Right renal pelvis (tissue), 4 donors: ENCODE measurements around the gene ZNF491. TPM values are rescaled to one million over a fixed set of nuclear protein-coding genes. Genes with fewer than 3 reads are reported as not detected.
"Not testable (repeated sequence)": the region's sequence is repeated elsewhere in the genome, so short reads cannot be mapped to it uniquely, and the experiment has no call there.

Source experiments
- DNase-seq, 4 donors: peaks; one replicate each; pipeline ENCODE4 v3.0.0-alpha.2; 2013; ENCODE audit warnings: low read depth in 4 of 4, low spot score in 3 of 4, missing footprints in 1 of 4
- polyA plus RNA-seq, 4 donors: library from polyadenylated mRNA; unstranded; fragments of 120-200 nt; gene quantifications; one replicate each; pipeline ENCODE4 v1.2.1, GENCODE V29; 2013; ENCODE audit not compliant: insufficient read length in 4 of 4

ZNF491 gene
- polyA plus RNA-seq, 4 donors, result 3.2 to 5.0 (median 4.0) TPM

DNA sequence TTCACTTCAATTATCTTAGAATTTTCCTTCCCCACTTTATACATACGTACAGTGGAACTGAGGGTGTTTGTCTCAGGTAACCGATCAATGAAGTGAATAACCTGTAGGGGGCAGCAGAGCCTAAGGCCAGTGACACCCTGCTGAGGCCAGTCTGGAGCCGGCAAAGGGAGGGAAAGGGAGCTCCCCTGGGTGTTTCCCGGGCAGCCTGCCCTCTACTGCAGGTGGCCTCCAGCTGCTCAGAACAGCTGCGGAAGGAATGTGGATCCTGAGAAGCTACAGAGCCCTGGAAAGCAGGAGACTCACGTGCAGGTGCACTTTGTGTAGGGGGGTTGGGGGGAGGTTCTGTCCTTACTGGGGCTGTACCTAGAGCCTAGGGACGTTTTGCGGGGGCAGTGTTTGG is 832 bp upstream of the ZNF491 start:
- DNase-seq, result peak; percentile 78 to 87 (median 83)

DNA sequence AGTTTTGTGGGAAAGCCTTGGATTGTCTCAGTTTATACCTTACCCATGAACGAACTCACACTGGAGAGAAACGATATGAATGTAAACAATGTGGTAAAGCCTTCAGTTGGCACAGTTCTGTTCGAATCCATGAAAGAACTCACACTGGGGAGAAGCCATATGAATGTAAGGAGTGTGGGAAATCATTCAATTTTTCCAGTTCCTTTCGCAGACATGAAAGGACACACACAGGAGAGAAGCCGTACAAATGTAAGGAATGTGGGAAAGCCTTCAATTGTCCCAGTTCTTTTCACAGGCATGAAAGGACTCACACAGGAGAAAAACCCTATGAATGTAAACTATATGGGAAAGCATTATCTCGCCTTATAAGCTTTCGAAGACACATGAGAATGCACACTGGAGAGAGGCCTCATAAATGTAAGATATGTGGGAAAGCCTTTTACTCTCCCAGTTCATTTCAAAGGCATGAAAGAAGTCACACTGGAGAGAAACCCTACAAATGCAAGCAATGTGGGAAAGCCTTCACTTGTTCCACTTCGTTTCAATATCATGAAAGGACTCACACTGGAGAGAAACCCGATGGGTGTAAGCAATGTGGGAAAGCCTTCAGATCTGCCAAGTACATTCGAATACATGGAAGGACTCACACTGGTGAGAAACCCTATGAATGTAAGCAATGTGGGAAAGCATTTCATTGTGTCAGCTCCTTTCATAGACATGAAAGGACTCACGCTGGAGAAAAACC is 8.2 kb downstream of the ZNF491 start:
- no peak for DNase-seq

DNA sequence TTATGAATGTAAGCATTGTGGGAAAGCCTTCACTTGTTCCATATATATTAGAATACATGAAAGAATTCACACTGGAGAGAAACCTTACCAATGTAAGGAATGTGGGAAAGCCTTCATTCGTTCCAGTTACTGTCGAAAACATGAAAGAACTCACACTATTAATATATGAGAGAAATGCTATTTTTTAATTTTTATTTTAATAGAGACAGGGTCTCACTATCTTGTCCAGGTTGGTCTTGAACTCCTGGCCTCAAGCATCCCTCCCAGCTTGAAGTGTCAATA is 8.7 kb downstream of the ZNF491 start:
- no peak for DNase-seq

DNA sequence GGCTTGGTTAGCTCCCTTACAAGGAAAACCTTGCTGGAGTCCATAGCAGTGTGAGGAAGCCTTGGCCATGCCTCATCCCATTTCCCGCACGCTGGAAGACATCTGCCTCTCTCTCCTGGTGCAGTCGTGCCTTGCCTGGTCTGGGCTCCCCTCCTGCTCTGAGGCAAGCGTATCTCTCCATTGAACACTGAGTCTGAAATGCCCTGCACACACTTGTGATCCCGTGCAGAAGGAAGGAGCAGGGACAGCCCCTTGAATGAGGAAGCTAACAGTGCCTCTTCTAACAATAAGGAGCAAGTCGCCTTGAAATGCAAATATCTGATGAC is 15.3 kb downstream of the ZNF491 start:
- no peak for DNase-seq

DNA sequence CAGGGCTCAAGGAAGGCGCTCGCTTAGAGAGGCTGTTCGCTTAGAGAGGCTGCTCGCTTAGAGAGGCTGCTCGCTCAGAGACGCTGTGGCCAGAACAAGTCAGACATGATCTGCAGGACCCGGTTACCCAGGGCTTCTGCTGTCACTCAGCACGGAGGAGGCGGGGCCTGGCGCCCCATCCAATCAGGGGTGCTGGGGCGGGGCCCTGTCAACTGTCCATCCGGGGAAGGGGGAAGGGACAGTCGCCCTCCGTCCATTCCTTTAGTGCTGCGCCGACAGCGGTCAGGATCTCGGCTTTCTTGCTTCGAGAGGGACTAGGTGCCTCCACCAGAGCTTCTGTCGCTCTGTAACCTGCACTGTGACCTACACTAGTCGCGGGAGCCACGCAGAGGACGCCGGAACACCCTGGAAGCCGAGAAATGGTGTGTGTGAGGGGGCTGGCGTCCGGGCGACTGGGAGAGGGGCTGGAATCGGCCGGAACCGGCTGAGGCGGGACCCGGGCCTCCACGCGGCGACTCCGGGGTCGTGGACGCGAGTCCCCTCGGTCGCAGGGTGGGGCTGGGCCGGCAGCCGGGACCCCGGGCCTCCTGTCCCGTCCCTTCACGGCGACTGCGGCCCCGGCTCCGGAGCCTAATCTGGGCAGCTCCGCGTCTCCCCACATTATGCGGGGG is 15.8 kb downstream of the ZNF491 start, which contains the start of gene ZNF440:
Gene ZNF440, plus strand, starts transcription at position 245 of the 671 bp plus-strand sequence. Its CDS starts 175 bp downstream, at position 420.
- DNase-seq, result peak; percentile 88 to 92 (median 91)

DNA sequence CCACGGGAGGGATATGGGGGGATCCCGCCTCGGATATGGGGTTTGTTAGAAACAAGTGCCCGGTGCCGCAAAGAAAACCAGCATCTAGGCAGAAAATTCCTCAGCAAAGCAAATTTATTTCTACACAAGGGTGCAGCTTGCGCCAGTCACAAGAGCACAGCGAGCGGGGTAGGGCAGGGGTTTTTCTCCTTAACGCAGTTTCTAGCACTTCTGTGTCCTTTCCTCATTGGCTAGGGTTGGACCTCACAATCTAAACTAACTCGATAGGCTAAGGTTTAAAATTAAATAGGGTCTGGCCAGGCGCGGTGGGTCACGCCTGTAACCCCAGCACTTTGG is 16.3 kb downstream of the ZNF491 start:
- DNase-seq, result peak in 1 of 4 donors; percentile 21

DNA sequence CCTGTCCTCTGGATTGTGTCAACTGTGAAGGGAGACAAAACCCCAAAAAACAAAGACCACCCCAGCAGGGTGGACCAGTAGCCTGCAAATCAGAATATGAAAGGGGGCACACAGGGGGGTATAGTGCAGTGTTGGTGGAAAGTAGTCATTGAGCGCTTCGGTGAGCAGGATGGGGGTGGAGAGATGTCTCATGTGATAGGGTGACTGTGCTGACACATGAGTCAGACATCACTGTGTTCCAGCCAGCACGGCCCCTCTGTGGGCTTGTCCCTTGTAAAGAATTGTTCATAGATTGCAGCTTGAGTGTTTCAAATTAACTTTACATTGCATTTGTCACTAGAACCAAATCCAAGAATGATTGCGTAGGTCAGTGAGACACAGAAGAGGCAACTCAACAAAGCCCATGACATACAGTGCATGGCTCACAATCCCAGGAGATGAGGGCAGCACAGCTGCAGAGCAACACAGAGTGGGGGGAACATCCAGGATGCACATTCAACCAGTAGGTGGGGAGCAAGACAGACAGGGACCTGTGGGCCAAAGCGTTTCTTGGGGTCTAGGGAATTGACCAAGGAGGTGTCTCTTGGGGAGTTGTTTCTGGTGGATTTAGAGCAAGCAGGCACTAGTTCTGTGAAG is 23.3 kb downstream of the ZNF491 start:
- DNase-seq, result no peak

DNA sequence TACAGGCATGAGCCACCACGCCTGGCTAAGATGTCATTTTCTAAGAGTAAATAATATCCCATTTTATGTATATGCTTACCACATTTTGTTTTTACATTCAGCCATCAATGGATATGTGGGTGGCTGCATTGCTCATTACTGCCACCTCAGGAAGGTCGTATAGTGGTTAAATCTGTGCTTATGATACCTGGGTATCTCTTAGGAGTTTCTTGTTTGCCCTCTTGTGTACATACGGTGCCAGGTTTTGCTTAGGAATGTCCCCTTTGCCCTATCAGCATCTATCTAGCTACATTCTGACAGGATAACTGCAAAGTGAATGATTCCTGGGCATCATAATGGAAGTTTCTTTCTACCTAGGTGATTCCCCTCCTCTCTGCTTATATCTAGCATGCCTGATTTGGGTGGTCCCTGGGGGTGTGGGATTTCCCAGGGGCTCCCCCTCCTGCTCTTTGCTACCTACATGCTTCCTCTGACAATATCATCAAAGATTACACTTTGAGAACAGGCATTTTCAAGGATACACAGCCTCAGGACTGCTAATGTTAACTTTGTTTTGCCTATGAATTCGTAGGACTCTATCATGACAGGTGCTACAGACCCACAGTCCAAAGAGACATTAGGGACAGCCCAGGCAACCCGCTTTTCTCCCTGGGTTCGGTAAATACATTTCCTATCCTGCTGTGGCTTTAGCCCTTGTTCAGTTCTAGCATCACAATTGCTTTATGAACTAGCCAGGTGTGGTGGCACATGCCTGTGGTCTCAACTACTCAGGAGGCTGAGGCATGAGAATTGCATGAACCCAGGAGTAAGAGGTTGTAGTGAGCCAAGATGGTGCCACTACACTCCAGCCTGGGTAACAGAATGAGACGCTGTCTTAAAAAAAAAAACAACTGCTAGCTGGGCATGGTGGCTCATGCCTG is 30.9 kb downstream of the ZNF491 start:
- not testable (repeated sequence) for DNase-seq

DNA sequence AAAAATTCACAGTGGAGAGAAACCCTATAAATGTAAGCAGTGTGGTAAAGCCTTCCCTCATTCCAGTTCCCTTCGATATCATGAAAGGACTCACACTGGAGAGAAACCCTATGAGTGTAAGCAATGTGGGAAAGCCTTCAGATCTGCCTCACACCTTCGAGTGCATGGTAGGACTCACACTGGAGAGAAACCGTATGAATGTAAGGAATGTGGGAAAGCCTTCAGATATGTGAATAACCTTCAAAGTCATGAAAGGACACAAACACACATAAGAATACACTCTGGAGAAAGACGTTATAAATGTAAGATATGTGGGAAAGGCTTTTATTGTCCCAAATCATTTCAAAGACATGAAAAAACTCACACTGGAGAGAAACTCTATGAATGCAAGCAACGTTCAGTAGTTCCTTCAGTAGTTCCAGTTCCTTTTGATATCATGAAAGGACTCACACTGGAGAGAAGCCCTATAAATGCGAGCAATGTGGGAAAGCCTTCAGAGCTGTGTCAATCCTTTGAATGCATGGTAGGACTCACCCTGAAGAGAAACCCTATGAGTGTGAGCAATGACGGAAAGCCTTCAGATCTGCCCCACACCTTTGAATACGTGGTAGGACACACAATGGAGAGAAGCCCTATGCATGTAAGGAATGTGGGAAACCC is 34.1 kb downstream of the ZNF491 start:
- no peak for DNase-seq

DNA sequence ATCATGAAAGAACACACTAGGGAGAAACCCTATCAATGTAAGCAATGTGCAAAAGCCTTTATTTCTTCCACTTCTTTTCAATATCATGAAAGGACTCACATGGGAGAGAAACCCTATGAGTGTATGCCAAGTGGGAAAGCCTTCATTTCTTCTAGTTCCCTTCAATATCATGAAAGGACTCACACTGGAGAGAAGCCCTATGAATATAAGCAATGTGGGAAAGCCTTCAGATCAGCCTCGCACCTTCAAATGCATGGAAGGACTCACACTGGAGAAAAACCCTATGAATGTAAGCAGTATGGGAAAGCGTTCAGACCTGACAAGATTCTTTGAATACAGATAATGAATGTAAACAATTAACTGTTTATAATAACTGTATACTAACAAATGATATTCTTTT is 35.2 kb downstream of the ZNF491 start:
- DNase-seq, result no peak

DNA sequence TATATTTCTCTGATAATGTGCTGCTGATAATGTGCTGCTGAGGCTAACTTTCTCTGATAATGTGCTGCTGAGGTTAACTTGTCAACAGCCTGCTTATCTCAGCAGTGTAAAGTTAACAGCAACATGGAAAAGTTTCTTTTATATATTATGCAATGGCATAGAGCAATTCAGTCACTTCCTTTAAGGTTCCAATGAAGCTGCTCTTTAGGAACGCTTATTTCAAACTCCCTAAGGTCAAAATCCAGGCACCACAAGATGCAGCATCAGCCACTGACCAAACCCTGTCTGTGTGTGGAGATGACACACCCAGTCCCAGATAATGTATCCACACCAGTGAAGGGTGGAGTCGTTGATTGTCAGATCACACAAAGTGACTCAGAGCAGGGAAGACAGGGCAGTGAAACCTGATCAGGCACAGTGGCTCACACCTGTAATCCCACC is 37.3 kb downstream of the ZNF491 start:
- DNase-seq, result not testable (repeated sequence)

DNA sequence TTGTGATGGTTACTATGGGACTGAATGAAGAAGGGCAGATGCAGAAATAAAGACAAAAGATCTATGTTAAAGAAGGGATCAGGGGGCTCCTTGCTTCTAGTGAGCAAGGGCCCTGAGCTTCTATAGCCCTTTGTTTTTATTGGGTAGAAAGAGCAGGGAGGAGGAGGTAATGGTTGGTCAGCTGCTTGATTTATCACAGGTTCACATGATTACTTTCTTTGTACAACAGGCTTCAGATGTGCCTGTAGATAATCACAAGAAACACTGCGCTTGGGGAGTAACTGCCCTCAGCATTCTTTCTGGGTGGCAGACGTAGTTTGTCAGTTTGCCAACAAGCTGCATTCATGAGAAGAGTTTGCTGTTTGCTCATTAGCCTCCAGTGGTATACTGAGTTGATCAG is 45.4 kb downstream of the ZNF491 start:
- DNase-seq, result peak in 3 of 4 donors; percentile 10 to 38 (median 22)

DNA sequence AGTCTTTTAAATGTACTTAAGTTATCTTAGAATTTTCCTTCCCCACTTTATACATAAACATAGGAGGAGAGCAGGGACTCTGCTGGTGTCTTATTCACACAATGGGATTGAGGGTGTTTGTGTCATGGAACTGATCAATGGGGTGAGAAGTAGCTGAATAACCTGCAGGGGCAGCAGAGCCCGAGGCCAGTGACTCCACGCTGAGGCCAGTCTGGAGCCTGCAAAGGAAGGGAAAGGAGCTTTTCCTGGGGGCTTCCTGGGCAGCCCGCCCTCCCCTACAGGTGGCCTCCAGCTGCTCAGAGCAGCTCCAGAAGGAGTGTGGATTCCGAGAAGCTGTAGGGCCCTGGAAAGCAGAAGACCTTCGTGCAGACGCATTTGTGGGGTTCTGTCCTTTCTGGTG is 49.3 kb downstream of the ZNF491 start:
- DNase-seq, result not testable (repeated sequence)

DNA sequence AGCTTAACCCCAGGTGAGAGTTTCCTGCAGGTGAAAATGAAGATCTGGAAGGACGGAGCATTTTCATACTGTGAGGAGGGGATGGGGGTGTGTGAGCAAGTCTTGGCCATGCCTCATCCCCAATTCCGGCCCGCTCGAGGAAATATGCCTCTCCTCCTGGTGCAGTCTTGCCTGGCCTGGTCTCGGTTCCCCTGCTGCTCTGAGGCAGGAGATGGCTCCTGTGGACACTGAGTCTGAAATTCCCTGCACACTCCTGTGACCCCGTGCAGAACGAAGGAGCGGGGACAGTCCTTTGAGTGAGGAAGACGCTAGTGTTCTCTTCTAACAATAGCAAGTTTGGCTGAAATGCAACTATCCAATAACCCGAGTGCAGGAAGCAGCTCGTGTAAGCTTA is 49.9 kb downstream of the ZNF491 start:
- no peak for DNase-seq

DNA sequence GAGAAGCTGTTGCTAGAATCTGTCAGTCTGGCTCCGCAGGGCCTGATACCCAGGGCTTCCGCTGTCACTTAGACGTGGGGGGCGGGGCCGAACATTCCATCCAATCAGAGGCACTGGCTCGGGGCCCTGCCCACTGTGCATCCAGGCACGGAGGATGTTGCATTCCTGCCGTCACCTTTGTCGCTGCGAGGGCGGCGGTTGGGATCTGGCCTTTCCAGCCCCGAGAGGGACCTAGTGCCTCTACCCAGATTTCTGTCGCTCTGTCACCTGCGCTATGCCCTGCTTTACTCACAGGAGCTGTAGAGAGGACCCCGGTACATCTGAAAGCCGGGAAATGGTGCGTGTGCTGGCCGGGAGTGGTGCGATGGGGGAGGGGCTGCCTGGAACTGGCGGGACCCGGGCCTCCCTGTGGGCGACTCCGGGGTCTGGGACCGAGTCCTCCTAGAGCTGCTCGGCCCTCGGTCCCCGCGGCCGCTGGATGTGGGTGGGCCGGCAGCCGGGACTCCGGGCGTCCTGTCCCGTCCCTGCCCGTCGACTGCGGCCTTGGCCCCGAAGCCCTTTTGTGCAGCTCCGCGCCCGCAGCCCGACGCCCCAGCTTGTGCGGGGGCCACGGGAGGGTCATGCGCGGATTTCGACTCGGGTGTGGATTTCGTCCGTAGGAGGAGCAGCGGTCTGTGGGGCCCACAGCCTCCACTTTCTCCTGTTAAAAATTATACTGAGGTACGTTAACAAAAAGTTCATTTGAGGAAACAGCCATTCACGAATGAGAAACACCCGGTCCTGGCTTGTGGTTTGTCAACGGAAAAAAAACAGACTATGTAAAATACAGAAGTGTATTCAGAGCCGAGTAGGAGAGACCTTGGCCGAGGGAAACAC is 50.5 kb downstream of the ZNF491 start, which contains the start of gene ZNF439:
Gene ZNF439, plus strand, starts transcription at position 133 of the 876 bp plus-strand sequence. Its CDS starts 142 bp downstream, at position 275.
- DNase-seq, result peak; percentile 79 to 87 (median 83)

DNA sequence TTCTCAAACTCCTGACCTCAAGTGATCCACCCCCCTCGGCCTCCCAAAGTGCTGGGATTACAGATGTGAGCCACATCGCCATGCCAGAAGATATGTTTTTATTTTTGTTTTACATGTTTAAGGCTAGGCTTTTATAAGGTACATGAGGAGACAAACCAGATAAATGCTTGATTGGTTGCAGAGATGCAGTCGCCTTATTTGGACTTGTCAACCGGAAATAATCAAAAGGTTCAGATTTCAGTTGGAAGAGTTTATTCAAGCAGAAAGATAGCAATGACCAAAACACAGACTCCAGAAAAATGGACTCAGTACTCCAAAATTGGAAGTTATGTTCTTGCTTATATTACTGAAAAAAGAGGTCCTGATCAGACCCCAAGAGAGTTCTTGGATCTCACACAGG is 52.0 kb downstream of the ZNF491 start:
- DNase-seq, result not testable (repeated sequence)

DNA sequence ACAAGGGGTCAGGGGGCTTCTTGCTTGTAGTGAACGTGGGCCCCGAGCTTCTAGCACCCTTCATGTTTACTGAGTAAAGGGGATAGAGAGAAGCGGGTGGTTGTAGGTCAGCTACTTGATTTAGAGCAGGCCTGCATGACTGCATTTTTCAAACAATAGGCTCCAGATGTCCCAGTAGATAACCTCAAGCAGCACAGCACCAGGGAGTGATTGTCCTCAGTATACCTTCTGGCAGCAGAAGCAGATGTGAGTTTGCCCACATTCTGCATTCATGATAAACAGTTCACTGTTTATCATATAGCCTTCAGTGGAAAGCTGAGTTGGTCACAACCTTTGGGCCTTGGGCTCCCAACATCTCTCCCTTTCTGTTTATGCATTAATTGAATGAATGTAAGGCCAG is 55.0 kb downstream of the ZNF491 start:
- DNase-seq, result no peak

DNA sequence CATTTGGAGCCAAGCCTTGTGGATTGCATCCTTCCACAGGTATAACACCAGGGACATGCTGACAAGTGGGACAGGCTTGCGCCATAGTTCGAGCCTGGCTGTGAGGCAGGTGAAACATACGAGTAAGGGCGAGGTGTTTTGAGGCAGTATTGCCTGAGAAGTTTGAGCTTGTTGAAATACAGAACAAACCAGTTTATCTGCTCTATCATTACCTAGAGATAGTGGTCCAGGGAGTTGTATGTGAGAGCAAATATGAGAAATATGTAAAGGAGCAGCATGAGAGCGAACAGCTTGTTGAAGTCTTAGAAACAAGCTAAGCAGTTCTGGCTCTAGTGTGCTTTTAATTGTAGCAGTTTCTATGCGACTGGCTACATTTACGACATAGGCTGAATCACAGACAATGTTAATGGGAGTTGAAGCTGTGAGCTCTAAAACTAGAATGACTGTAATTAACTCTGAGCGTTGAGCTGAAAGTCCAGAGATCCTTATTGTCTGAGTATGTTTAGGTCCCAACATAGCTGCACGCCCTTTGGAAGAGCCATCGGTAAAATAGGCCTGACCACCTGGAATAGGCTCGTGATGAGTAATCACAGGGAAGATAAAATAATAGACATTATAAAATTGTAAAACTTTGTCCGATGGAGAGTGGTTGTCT is 58.4 kb downstream of the ZNF491 start:
- DNase-seq, result no peak
